ENCODE measurements around the gene NRIP2.
"Not testable (repeated sequence)": the region's sequence is repeated elsewhere in the genome, so short reads cannot be mapped to it uniquely, and the experiment has no call there.

NRIP2 gene, protein sequence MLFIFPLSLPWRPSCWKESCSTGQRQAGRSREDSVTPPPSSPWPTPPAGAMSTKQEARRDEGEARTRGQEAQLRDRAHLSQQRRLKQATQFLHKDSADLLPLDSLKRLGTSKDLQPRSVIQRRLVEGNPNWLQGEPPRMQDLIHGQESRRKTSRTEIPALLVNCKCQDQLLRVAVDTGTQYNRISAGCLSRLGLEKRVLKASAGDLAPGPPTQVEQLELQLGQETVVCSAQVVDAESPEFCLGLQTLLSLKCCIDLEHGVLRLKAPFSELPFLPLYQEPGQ

GRCh38 chr12:2834581-2835491 is at the start of gene NRIP2:
Gene NRIP2 (minus strand): TSS chr12:2835035. CDS start chr12:2834983, 52 bp downstream.
- no peak for DNase-seq (ENCODE audit: low spot score)

GRCh38 chr12:2879853-2880252 is 45.0 kb upstream of the NRIP2 start:
- DNase-seq (ENCODE audit: low spot score): peak; percentile 52

DNA sequence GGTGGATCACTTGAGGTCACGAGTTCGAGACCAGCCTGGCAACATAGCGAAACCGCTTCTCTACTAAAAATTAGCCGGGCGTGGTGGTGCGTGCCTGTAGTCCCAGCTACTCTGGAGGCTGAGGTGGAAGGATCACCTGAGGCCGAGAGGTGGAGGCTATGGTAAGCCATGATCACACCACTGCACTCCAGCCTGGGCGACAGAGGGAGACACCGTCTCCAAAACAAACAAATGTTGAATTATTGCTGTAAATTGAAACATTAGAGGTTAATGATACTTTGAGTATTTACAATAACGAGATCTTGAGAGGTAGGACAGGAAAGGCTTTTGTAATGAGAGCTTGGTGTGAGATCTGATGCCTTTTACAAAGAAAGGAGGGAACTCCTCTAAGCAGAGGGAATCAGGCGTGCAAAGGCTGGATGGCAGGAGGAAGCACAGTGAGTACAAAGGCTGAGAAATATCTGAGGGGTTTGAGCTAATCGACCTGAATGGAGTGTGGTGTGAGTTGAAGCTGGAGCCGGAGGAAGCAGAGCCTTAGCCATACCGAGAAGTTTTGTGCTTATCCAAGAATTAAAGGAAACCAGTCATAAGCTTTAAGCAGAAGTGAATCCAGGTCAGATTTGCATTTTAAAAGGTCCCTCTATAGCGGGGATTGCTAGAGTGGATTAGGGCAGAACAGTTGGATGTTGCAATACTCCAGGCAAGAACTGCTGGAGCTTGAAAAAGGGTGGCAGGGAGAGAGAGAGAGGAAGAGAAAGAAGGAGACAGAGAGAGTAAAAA is 43.3 kb upstream of the NRIP2 start:
- peak; percentile 16 for DNase-seq (ENCODE audit: low spot score)

GRCh38 chr12:2877047-2877952 is 42.5 kb upstream of the NRIP2 start, which contains the start of the genes FOXM1 and RHNO1:
Gene FOXM1 (minus strand): TSS chr12:2877174. CDS start chr12:2874478, 2,696 bp downstream.
Gene RHNO1 (plus strand): TSS chr12:2877223. CDS start chr12:2885367, 8,144 bp downstream.
- DNase-seq (ENCODE audit: low spot score): peak; percentile 91

DNA sequence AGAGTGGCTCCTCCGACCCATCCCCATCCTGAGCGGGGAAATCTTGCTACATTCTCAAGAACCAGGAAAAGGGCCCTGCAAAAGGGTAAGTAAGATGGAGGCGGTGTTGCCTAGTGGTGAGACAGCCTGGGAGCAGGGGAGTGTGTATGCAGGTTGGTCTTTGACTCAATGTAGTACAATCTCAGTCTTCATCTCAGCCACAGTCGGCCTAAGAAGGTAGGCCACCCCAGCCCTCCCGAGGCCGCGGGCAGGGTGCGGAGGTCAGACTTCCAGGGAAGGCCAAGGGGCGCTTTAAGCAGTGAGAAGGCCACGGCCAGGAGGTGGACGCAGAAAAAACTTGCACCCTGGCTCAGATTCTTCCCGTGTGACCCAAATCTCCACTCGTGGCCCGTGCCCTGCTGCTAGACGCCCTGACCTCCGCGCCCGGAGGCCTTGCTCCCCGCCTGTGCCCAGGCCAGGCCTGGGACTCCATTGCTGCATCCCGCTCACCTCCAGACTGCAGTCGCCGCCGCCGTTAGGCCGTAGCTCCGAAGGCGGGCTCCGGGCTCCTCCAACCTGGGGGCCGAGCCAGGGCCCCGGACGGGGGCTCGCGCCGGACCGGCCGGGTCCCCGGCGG is 41.7 kb upstream of the NRIP2 start:
- no peak for DNase-seq (ENCODE audit: low spot score)

- not testable (repeated sequence) for DNase-seq (ENCODE audit: low spot score)
Measured at GRCh38 chr12:2868986-2869632, 34.3 kb upstream of the NRIP2 start.

- DNase-seq (ENCODE audit: low spot score): no peak
Measured at GRCh38 chr12:2864198-2864597, 29.4 kb upstream of the NRIP2 start.

- not testable (repeated sequence) for DNase-seq (ENCODE audit: low spot score)
Measured at GRCh38 chr12:2863402-2863801, 28.6 kb upstream of the NRIP2 start.

- no peak for DNase-seq (ENCODE audit: low spot score)
Measured at GRCh38 chr12:2862876-2863275, 28.0 kb upstream of the NRIP2 start.

DNA sequence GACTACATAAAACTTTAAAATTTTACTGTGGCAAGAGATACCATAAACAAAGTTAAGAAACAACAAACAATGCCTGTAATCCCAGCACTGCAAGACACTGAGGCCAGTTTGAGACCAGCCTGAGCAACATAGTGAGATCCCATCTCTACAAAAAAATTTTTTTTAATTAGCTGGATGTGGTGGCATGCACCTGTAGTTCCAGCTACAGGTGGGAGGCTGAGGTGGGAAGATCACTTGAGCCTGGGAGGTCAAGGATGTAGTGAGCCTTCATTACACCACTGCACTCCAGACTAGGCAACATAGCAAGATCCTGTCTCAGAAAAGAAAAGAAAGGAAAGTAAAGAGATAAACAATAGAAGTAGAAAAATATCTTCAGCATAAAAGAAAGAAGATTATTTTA is 25.3 kb upstream of the NRIP2 start:
- DNase-seq (ENCODE audit: low spot score): no peak

DNA sequence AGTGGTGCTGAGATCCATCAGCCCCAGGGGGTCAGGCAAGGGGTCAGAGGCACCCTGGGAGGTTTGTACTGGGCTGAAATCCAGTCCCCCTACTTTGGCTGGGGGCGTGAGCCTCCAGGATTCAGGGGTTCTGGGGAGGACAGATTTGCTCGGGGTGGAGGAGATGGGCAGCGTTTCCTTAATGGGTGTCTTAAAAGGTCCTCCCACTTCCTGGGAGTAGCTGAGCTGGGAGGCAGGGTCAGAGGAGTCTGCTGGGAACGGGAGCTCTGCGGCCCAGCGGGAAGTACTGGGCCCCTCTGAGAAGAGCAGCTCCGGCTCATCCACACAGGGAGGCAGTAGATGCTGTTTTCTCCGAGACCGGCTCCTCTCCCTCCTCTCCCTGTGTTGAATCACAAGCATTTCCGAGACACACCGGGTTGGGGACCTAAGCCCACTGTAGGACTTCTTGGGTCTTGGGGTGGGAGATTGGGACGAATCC is 24.1 kb upstream of the NRIP2 start:
- DNase-seq (ENCODE audit: low spot score): no peak

GRCh38 chr12:2858334-2858733 is 23.5 kb upstream of the NRIP2 start:
- no peak for DNase-seq (ENCODE audit: low spot score)

GRCh38 chr12:2857576-2857975 is 22.7 kb upstream of the NRIP2 start:
- DNase-seq (ENCODE audit: low spot score): no peak

DNA sequence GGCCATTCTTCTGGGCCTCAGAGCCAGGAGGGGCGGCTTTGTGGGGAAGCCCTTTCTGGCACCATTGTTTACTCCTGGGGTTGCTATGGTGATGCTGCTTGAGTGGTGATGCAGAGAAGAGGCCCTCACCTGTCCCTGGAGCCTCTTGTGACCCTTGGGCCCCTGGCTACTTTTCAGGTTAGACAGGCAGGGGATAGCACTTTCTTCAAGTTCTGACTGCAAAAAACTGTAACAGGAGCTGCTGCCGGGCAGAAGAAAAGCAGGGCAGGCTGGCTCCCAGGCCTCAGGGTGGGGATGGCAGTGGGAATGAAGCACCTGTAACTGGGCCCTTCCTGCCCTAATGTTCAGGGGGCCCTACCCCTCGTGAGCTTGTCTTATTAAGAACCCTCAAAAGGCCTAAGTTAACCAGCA is 22.2 kb upstream of the NRIP2 start, which contains the start of gene TEX52:
TEX52 (minus strand) TSS at position 19 of the 411 bp plus-strand sequence; CDS start at position 6, 13 bp downstream.
- DNase-seq (ENCODE audit: low spot score): no peak

- no peak for DNase-seq (ENCODE audit: low spot score)
Measured at GRCh38 chr12:2856051-2856450, 21.2 kb upstream of the NRIP2 start.

- no peak for DNase-seq (ENCODE audit: low spot score)
Measured at GRCh38 chr12:2855546-2855945, 20.7 kb upstream of the NRIP2 start.

- DNase-seq (ENCODE audit: low spot score): no peak
Measured at GRCh38 chr12:2854669-2855453, 20.0 kb upstream of the NRIP2 start.

GRCh38 chr12:2853626-2854025 is 18.8 kb upstream of the NRIP2 start:
- DNase-seq (ENCODE audit: low spot score): peak; percentile 33

DNA sequence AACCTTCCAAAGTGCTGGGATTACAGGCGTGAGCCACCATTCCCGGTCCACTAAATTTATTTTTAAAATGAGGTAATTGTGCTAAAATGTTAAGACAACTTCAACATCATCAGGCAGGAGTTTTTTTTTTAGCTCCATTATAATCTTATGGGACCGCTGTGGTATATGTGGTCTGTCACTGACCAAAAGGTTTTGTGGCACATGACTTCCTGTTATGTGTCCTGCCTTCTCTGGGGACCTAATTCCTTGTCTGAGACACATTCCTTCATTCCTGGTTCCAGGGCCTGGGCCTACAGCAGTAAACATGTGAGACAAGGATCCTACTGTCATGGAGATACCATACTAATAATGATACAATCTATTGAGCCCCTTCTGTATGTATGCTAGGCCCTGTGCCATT is 17.1 kb upstream of the NRIP2 start:
- DNase-seq (ENCODE audit: low spot score): no peak
